A549 (cell line): ENCODE data around the gene GALNT12.

ENCODE experiments used
- CEBPB ChIP-seq, 2 experiments: fragments of >200 bp in 1 of 2; sonication (Bioruptor Twin) in 1 of 2; formaldehyde crosslinking in 1 of 2; IDR thresholded peaks; 2 replicates each; pipeline ENCODE4 v1.6.1; 2012 to 2016
- HDAC2 ChIP-seq: fragments of 200-600 bp; sonication (generic); IDR thresholded peaks from 2 replicates; pipeline ENCODE4 v1.6.1; 2016
- JUN ChIP-seq, 2 experiments: fragments of >200 bp; sonication (Bioruptor Twin); formaldehyde crosslinking; IDR thresholded peaks; 2 replicates in 1 of 2; 3 replicates in 1 of 2; pipeline ENCODE4 v1.6.1; 2016 to 2017
- NPAS2 ChIP-seq: fragments of 250-450 bp; sonication (Bioruptor Pico); IDR thresholded peaks from 2 replicates; pipeline ENCODE4 v1.8.0; 2022; ENCODE audit warnings: mild to moderate bottlenecking, moderate library complexity, borderline replicate concordance
- POLR2AphosphoS2 ChIP-seq: conservative IDR thresholded peaks from 2 replicates; pipeline ENCODE4 v1.6.1; 2012; ENCODE audit warnings: low read length, improper control_type of control experiment, inconsistent platforms
- RAD21 ChIP-seq, 2 experiments: fragments of >200 bp in 1 of 2; sonication (Bioruptor Twin) in 1 of 2; formaldehyde crosslinking in 1 of 2; IDR thresholded peaks in 1 of 2; conservative IDR thresholded peaks in 1 of 2; 2 replicates in 1 of 2; 3 replicates in 1 of 2; pipeline ENCODE4 v1.6.1; 2012 to 2018; ENCODE audit warnings: inconsistent platforms in 1 of 2
- TF ChIP-seq, protein P1 (sequence below): IDR thresholded peaks from 2 replicates; pipeline ENCODE4 v1.6.1; 2012
- TF ChIP-seq, protein P2 (sequence below): fragments of >200 bp; sonication (Bioruptor Twin); formaldehyde crosslinking; IDR thresholded peaks from 3 replicates; pipeline ENCODE4 v1.5.1; 2016
- TF ChIP-seq, protein P3 (sequence below): fragments of 250-450 bp; sonication (Bioruptor Pico); IDR thresholded peaks from 2 replicates; pipeline ENCODE4 v1.5.0; 2021; ENCODE audit warnings: mild to moderate bottlenecking, moderate library complexity, borderline replicate concordance
- TF ChIP-seq, protein P4 (sequence below): fragments of 450-650 bp; IDR thresholded peaks from 2 replicates; pipeline ENCODE4 v1.6.1; 2014; ENCODE audit warnings: antibody characterized with exemption
- TF ChIP-seq, protein P5 (sequence below): fragments of >200 bp; sonication (Bioruptor Twin); formaldehyde crosslinking; IDR thresholded peaks from 2 replicates; pipeline ENCODE4 v1.6.1; 2016

DNA sequence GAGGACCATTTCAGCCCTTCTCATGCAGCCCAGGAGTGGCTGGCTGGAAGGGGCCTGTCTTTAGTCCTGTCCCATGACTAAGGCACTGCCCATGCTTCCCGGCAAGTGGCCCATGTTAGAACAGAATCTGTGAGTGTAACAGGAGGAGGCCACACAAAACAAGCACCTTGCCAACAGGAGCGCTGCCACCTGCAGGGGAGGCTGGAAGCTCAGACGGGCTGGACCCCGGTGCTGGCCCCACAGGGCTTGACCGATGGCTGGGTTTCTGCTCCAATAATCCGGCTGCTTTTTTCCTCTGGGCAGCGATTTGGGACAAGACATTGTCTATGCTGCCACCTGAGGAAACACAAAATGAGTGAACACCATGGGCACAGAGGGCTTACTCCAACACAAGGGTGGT lies 39.6 kb upstream of the GALNT12 start:
- TF ChIP-seq, protein P1, sequence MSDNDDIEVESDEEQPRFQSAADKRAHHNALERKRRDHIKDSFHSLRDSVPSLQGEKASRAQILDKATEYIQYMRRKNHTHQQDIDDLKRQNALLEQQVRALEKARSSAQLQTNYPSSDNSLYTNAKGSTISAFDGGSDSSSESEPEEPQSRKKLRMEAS, result no peak
- TF ChIP-seq, protein P2, sequence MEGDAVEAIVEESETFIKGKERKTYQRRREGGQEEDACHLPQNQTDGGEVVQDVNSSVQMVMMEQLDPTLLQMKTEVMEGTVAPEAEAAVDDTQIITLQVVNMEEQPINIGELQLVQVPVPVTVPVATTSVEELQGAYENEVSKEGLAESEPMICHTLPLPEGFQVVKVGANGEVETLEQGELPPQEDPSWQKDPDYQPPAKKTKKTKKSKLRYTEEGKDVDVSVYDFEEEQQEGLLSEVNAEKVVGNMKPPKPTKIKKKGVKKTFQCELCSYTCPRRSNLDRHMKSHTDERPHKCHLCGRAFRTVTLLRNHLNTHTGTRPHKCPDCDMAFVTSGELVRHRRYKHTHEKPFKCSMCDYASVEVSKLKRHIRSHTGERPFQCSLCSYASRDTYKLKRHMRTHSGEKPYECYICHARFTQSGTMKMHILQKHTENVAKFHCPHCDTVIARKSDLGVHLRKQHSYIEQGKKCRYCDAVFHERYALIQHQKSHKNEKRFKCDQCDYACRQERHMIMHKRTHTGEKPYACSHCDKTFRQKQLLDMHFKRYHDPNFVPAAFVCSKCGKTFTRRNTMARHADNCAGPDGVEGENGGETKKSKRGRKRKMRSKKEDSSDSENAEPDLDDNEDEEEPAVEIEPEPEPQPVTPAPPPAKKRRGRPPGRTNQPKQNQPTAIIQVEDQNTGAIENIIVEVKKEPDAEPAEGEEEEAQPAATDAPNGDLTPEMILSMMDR, result no peak
- TF ChIP-seq, protein P3, sequence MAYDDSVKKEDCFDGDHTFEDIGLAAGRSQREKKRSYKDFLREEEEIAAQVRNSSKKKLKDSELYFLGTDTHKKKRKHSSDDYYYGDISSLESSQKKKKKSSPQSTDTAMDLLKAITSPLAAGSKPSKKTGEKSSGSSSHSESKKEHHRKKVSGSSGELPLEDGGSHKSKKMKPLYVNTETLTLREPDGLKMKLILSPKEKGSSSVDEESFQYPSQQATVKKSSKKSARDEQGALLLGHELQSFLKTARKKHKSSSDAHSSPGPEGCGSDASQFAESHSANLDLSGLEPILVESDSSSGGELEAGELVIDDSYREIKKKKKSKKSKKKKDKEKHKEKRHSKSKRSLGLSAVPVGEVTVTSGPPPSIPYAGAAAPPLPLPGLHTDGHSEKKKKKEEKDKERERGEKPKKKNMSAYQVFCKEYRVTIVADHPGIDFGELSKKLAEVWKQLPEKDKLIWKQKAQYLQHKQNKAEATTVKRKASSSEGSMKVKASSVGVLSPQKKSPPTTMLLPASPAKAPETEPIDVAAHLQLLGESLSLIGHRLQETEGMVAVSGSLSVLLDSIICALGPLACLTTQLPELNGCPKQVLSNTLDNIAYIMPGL (CRISPR knock-in tag), result no peak
- TF ChIP-seq HDAC2 (no peak), POLR2AphosphoS2 (no peak), JUN (IDR thresholded peaks at IDR 0.05) (no peak), RAD21 (conservative IDR thresholded peaks at IDR 0.05 in 1 of 2, IDR thresholded peaks at IDR 0.05 in 1 of 2) (no peak), CEBPB (IDR thresholded peaks at IDR 0.05) (no peak), NPAS2 (CRISPR knock-in tag) (no peak)
- TF ChIP-seq, protein P4, sequence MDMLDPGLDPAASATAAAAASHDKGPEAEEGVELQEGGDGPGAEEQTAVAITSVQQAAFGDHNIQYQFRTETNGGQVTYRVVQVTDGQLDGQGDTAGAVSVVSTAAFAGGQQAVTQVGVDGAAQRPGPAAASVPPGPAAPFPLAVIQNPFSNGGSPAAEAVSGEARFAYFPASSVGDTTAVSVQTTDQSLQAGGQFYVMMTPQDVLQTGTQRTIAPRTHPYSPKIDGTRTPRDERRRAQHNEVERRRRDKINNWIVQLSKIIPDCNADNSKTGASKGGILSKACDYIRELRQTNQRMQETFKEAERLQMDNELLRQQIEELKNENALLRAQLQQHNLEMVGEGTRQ, result no peak
- TF ChIP-seq, protein P5, sequence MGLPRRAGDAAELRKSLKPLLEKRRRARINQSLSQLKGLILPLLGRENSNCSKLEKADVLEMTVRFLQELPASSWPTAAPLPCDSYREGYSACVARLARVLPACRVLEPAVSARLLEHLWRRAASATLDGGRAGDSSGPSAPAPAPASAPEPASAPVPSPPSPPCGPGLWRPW, result no peak
